IPS DF 6.9 (cell line): ENCODE measurements around the gene PMEPA1.
A peak's percentile ranks its signal among the peaks of the same experiment; 100 is the strongest.

Experiments used
- DNase-seq: peaks from one replicate; pipeline ENCODE4 v3.0.0-alpha.2; 2013; ENCODE audit warnings: low read depth, low spot score
- H3K27ac ChIP-seq: one replicate; pipeline ENCODE4 v1.5.1; 2013; ENCODE audit warnings: low read length, control low read depth
- H3K27me3 ChIP-seq: 2 replicates; pipeline ENCODE4 v1.6.1; 2013; ENCODE audit warnings: mild to moderate bottlenecking, low read length; ENCODE audit not compliant: control insufficient read depth, insufficient read depth
- H3K36me3 ChIP-seq: 2 replicates; pipeline ENCODE4 v1.6.1; 2013; ENCODE audit warnings: low read length; ENCODE audit not compliant: control insufficient read depth, insufficient read depth
- H3K4me1 ChIP-seq: 2 replicates; pipeline ENCODE4 v1.6.1; 2013; ENCODE audit warnings: low read length; ENCODE audit not compliant: control insufficient read depth, insufficient read depth
- H3K4me3 ChIP-seq: 2 replicates; pipeline ENCODE4 v1.5.1; 2013; ENCODE audit warnings: mild to moderate bottlenecking, low read length
- H3K9me3 ChIP-seq: 2 replicates; pipeline ENCODE4 v1.6.1; 2013; ENCODE audit warnings: low read length, inconsistent platforms; ENCODE audit not compliant: control insufficient read depth, insufficient read depth
- WGBS: extraction: QIAGEN DNeasy Blood & Tissue Kit; methylation state at CpG from one replicate; pipeline ENCODE4 v1.1.7; 2013; ENCODE audit warnings: mixed read lengths, missing lambda C conversion rate; ENCODE audit not compliant: insufficient read length, insufficient coverage; 5-methylcytosine and 5-hydroxymethylcytosine counted together

The PMEPA1 gene

GRCh38 chr20:57719951-57720350 is 10.1 kb upstream of the PMEPA1 start:
- Histone ChIP-seq H3K27me3 (no peaks in the 10 kb centered on the region), H3K4me3 (no peak overlapping the region), H3K27ac (no peak overlapping the region), H3K9me3 (no peaks in the 10 kb centered on the region), H3K4me1 (no peaks in the 10 kb centered on the region), H3K36me3 (no peaks in the 10 kb centered on the region)
- DNase-seq = no peak
- no CpG with 5 or more reads among the region's 4 CpGs for WGBS

GRCh38 chr20:57718490-57719009 is 8.7 kb upstream of the PMEPA1 start:
- Histone ChIP-seq H3K27me3 (no peaks in the 10 kb centered on the region), H3K27ac (no peak overlapping the region), H3K4me3 (peak overlapping the region; percentile 35; the same call in 1 of the 2 replicates)

GRCh38 chr20:57717797-57718196 is 8.0 kb upstream of the PMEPA1 start:
- DNase-seq = no peak
- Histone ChIP-seq H3K4me1 (no peaks in the 10 kb centered on the region), H3K27ac (no peak overlapping the region), H3K4me3 (no peak overlapping the region), H3K9me3 (no peaks in the 10 kb centered on the region), H3K27me3 (no peaks in the 10 kb centered on the region), H3K36me3 (no peaks in the 10 kb centered on the region)
- WGBS = no CpG with 5 or more reads among the region's 11 CpGs

More at GRCh38 chr20:57718490-57719009, 8.7 kb upstream of the PMEPA1 start:
- H3K4me1 ChIP-seq = no peaks in the 10 kb centered on the region
- WGBS = no CpG with 5 or more reads among the region's 31 CpGs
- H3K36me3 ChIP-seq = no peaks in the 10 kb centered on the region
- H3K9me3 ChIP-seq = no peaks in the 10 kb centered on the region
- peak; percentile 93 for DNase-seq

GRCh38 chr20:57716901-57717300 is 7.1 kb upstream of the PMEPA1 start:
- WGBS = no CpG with 5 or more reads among the region's 3 CpGs
- no peak overlapping the region for H3K4me3 ChIP-seq
- no peaks in the 10 kb centered on the region for H3K36me3 ChIP-seq
- no peak overlapping the region for H3K27ac ChIP-seq
- DNase-seq = no peak
- no peaks in the 10 kb centered on the region for H3K9me3 ChIP-seq
- H3K27me3 ChIP-seq = no peaks in the 10 kb centered on the region
- H3K4me1 ChIP-seq = no peaks in the 10 kb centered on the region

- no peak for DNase-seq
- Histone ChIP-seq H3K9me3 (no peaks in the 10 kb centered on the region), H3K27ac (no peak overlapping the region), H3K36me3 (no peaks in the 10 kb centered on the region), H3K4me3 (no peak overlapping the region), H3K27me3 (no peaks in the 10 kb centered on the region), H3K4me1 (no peaks in the 10 kb centered on the region)
- no CpG with 5 or more reads among the region's 3 CpGs for WGBS
These were observed 6.4 kb upstream of the PMEPA1 start for GRCh38 chr20:57716202-57716601.

GRCh38 chr20:57715268-57715904 is 5.6 kb upstream of the PMEPA1 start:
- Histone ChIP-seq H3K36me3 (no peaks in the 10 kb centered on the region), H3K4me1 (no peaks in the 10 kb centered on the region), H3K27ac (no peak overlapping the region), H3K4me3 (no peak overlapping the region), H3K27me3 (no peaks in the 10 kb centered on the region), H3K9me3 (no peaks in the 10 kb centered on the region)
- no peak for DNase-seq
- WGBS = no CpG with 5 or more reads among the region's 15 CpGs

GRCh38 chr20:57714409-57715267 is 4.8 kb upstream of the PMEPA1 start:
- no CpG with 5 or more reads among the region's 23 CpGs for WGBS
- H3K4me1 ChIP-seq = no peaks in the 10 kb centered on the region

GRCh38 chr20:57713951-57714350 is 4.1 kb upstream of the PMEPA1 start:
- no peaks in the 10 kb centered on the region for H3K9me3 ChIP-seq
- WGBS = no CpG with 5 or more reads among the region's 8 CpGs
- no peak for DNase-seq
- no peaks in the 10 kb centered on the region for H3K4me1 ChIP-seq
- H3K27me3 ChIP-seq = no peaks in the 10 kb centered on the region
- no peak overlapping the region for H3K27ac ChIP-seq
- no peaks in the 10 kb centered on the region for H3K36me3 ChIP-seq
- no peak overlapping the region for H3K4me3 ChIP-seq

More at GRCh38 chr20:57714409-57715267, 4.8 kb upstream of the PMEPA1 start:
- Histone ChIP-seq H3K36me3 (no peaks in the 10 kb centered on the region), H3K4me3 (no peak overlapping the region), H3K27ac (no peak overlapping the region), H3K9me3 (no peaks in the 10 kb centered on the region), H3K27me3 (no peaks in the 10 kb centered on the region)
- DNase-seq = no peak

- WGBS = no CpG with 5 or more reads among the region's 10 CpGs
- no peak for DNase-seq
- H3K27ac ChIP-seq = no peak overlapping the region
- H3K9me3 ChIP-seq = no peaks in the 10 kb centered on the region
- H3K27me3 ChIP-seq = no peaks in the 10 kb centered on the region
- no peaks in the 10 kb centered on the region for H3K36me3 ChIP-seq
- no peak overlapping the region for H3K4me3 ChIP-seq
- H3K4me1 ChIP-seq = no peaks in the 10 kb centered on the region
These were observed 3.7 kb upstream of the PMEPA1 start for GRCh38 chr20:57713505-57713903.

GRCh38 chr20:57712851-57713504 is 3.2 kb upstream of the PMEPA1 start:
- no peak for DNase-seq
- Histone ChIP-seq H3K4me1 (no peaks in the 10 kb centered on the region; the same call in 1 of the 2 replicates), H3K36me3 (no peaks in the 10 kb centered on the region), H3K9me3 (no peaks in the 10 kb centered on the region), H3K4me3 (no peak overlapping the region), H3K27me3 (no peaks in the 10 kb centered on the region), H3K27ac (no peak overlapping the region)
- WGBS = no CpG with 5 or more reads among the region's 5 CpGs
